Neural progenitor cell (in vitro differentiated cells): ENCODE measurements around the gene CHMP6. TPM values are rescaled to one million over a fixed set of nuclear protein-coding genes. Genes with fewer than 3 reads are reported as not detected.
A peak's percentile ranks its signal among the peaks of the same experiment; 100 is the strongest.

ENCODE experiments used
- DNase-seq: peaks from one replicate; pipeline ENCODE4 v3.0.0-alpha.2; 2016; ENCODE audit warnings: low spot score
- H2AFZ ChIP-seq: fragments of 200-600 bp; sonication (generic); replicated peaks from 2 replicates; pipeline ENCODE4 v1.6.1; 2016; ENCODE audit warnings: antibody characterized with exemption
- H3F3A ChIP-seq: fragments of 200-600 bp; sonication (generic); 2 replicates; pipeline ENCODE4 v1.6.1; 2016; ENCODE audit warnings: antibody characterized with exemption, low read depth
- H3K27ac ChIP-seq: fragments of 200-600 bp; sonication (generic); 2 replicates; pipeline ENCODE4 v1.5.1; 2016; ENCODE audit warnings: mild to moderate bottlenecking
- H3K27me3 ChIP-seq: fragments of 200-600 bp; sonication (generic); 2 replicates; pipeline ENCODE4 v1.6.1; 2016; ENCODE audit warnings: mild to moderate bottlenecking, moderate library complexity
- H3K36me3 ChIP-seq: fragments of 200-600 bp; sonication (generic); 2 replicates; pipeline ENCODE4 v1.5.1; 2016
- H3K4me1 ChIP-seq: fragments of 200-600 bp; sonication (generic); 2 replicates; pipeline ENCODE4 v1.6.1; 2016; ENCODE audit warnings: mixed run types
- H3K4me2 ChIP-seq: fragments of 200-600 bp; sonication (generic); 2 replicates; pipeline ENCODE4 v1.6.1; 2016
- H3K4me3 ChIP-seq: fragments of 200-600 bp; sonication (generic); 2 replicates; pipeline ENCODE4 v1.5.1; 2016
- H3K79me2 ChIP-seq: fragments of 200-600 bp; sonication (generic); 2 replicates; pipeline ENCODE4 v1.6.1; 2016; ENCODE audit warnings: low read depth
- H3K9ac ChIP-seq: fragments of 200-600 bp; sonication (generic); 2 replicates; pipeline ENCODE4 v1.6.1; 2016
- H3K9me3 ChIP-seq: fragments of 200-600 bp; sonication (generic); 2 replicates; pipeline ENCODE4 v1.5.1; 2016; ENCODE audit warnings: low read depth
- H4K20me1 ChIP-seq: fragments of 200-600 bp; sonication (generic); 2 replicates; pipeline ENCODE4 v1.6.1; 2016; ENCODE audit warnings: low read depth
- H3K27ac Mint-ChIP-seq: 3 replicates; pipeline ENCODE4 v1.8.0; 2021; ENCODE audit warnings: mixed read lengths
- H3K27me3 Mint-ChIP-seq: 2 replicates; pipeline ENCODE4 v1.8.0; 2022; ENCODE audit warnings: low read depth, mild to moderate bottlenecking, inconsistent platforms, moderate library complexity, mixed read lengths; ENCODE audit not compliant: insufficient read depth
- H3K36me3 Mint-ChIP-seq: 3 replicates; pipeline ENCODE4 v1.8.0; 2021; ENCODE audit warnings: mixed read lengths
- H3K4me1 Mint-ChIP-seq: 3 replicates; pipeline ENCODE4 v1.8.0; 2021; ENCODE audit warnings: mixed read lengths
- H3K4me3 Mint-ChIP-seq: 3 replicates; pipeline ENCODE4 v1.8.0; 2021; ENCODE audit warnings: mild to moderate bottlenecking, moderate library complexity, mixed read lengths
- H3K9me3 Mint-ChIP-seq: 3 replicates; pipeline ENCODE4 v1.8.0; 2020; ENCODE audit warnings: mixed read lengths
- EZH2 ChIP-seq: fragments of 200-600 bp; sonication (generic); IDR thresholded peaks from 2 replicates; pipeline ENCODE4 v1.6.1; 2017; ENCODE audit warnings: antibody characterized with exemption, mild to moderate bottlenecking, moderate library complexity
- EZH2phosphoT487 ChIP-seq: fragments of 200-600 bp; sonication (generic); IDR thresholded peaks from 2 replicates; pipeline ENCODE4 v1.6.1; 2017; ENCODE audit warnings: antibody characterized with exemption
- total RNA-seq: library from RNA; depleted of rRNA; stranded (reverse); fragments of >200 nt; gene quantifications from 2 replicates; pipeline ENCODE4 v1.2.3, GENCODE V29; 2015; ENCODE audit warnings: low replicate concordance
- TF ChIP-seq, protein P1 (sequence below): fragments of 200-600 bp; sonication (generic); IDR thresholded peaks from 2 replicates; pipeline ENCODE4 v1.5.1; 2017; ENCODE audit warnings: antibody characterized with exemption, mild to moderate bottlenecking

CHMP6 gene
- total RNA-seq, 1 donor from 2014 or later = 11.5 TPM

DNA sequence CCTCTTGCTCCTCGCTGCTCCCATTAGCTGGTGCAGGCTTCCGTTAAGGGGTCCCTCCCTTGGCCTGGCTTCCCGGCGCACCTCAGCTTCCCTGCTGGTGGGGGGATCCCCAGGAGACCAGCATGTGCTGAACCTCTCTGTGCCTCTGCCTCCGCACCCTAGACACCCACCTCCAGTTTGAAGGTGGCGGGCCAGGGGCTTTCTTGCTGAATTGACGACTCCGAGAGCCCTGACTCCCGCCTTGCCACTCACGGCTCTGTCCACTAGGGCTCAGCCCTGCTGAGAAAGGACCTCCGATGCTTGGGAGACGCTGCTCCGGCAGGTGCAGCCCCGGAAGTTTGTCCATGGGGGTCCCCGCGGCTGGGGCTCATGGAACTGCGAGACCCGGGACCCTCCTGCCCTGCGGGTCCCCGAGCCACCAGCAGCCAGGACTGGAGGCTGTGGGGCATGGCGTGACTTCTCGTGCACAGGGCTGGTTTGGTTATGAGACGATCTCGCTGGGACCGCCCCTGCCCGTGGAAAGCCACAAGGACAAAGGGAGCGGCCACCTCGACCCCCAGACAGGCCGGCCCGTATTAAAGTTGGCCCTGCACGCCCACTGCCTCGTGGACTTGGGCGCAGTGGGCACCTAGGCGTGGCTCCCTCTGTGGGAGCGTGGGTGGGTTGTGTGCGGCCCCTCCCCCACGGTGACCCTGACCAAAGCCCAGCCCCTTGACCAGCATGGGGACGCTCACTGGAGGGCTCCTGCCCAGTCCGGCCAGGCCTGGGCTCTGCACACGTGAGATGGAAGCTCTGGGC, 8.1 kb downstream of the CHMP6 start:
- peaks cover 1% of the 10 kb centered on the region for H3K9me3 Mint-ChIP-seq
- H3K36me3 Mint-ChIP-seq = peaks cover 5% of the 10 kb centered on the region
- peaks cover 8% of the 10 kb centered on the region for H3K4me1 ChIP-seq
- H4K20me1 ChIP-seq = peaks cover 6% of the 10 kb centered on the region
- H3K4me3 ChIP-seq = no peak overlapping the region
- no peak overlapping the region for H3K4me2 ChIP-seq
- H3K27me3 Mint-ChIP-seq = peaks cover 13% of the 10 kb centered on the region
- DNase-seq = no peak
- no peak overlapping the region for H3K27ac Mint-ChIP-seq
- peaks cover 17% of the 10 kb centered on the region for H3F3A ChIP-seq
- H3K9me3 ChIP-seq = no peaks in the 10 kb centered on the region
- H2AFZ ChIP-seq = no peak overlapping the region
- no peak overlapping the region for H3K9ac ChIP-seq
- no peaks in the 10 kb centered on the region for H3K36me3 ChIP-seq
- no peak overlapping the region for H3K4me3 Mint-ChIP-seq
- TF ChIP-seq EZH2 (no peak), EZH2phosphoT487 (no peak)
- TF ChIP-seq, protein P1, sequence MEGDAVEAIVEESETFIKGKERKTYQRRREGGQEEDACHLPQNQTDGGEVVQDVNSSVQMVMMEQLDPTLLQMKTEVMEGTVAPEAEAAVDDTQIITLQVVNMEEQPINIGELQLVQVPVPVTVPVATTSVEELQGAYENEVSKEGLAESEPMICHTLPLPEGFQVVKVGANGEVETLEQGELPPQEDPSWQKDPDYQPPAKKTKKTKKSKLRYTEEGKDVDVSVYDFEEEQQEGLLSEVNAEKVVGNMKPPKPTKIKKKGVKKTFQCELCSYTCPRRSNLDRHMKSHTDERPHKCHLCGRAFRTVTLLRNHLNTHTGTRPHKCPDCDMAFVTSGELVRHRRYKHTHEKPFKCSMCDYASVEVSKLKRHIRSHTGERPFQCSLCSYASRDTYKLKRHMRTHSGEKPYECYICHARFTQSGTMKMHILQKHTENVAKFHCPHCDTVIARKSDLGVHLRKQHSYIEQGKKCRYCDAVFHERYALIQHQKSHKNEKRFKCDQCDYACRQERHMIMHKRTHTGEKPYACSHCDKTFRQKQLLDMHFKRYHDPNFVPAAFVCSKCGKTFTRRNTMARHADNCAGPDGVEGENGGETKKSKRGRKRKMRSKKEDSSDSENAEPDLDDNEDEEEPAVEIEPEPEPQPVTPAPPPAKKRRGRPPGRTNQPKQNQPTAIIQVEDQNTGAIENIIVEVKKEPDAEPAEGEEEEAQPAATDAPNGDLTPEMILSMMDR = no peak
- no peaks in the 10 kb centered on the region for H3K79me2 ChIP-seq
- H3K27me3 ChIP-seq = peaks cover 30% of the 10 kb centered on the region
- no peak overlapping the region for H3K27ac ChIP-seq
- peaks cover 21% of the 10 kb centered on the region for H3K4me1 Mint-ChIP-seq

DNA sequence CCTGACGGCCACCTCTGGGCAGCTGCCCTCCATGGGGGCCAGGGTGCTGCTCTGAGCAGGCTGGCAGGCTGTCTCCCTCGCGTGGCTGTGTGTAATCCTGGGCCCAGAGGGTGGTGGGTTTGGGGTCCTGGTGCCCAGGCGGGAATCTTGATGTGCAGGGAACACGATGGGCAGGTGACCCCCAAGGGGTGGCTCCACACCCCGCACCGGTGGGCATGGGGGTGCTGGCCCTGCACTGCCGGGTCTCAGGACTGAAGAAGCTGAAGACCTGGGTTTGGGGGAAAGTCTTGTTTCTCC, 8.6 kb downstream of the CHMP6 start:
- peaks cover 19% of the 10 kb centered on the region for H3F3A ChIP-seq

DNA sequence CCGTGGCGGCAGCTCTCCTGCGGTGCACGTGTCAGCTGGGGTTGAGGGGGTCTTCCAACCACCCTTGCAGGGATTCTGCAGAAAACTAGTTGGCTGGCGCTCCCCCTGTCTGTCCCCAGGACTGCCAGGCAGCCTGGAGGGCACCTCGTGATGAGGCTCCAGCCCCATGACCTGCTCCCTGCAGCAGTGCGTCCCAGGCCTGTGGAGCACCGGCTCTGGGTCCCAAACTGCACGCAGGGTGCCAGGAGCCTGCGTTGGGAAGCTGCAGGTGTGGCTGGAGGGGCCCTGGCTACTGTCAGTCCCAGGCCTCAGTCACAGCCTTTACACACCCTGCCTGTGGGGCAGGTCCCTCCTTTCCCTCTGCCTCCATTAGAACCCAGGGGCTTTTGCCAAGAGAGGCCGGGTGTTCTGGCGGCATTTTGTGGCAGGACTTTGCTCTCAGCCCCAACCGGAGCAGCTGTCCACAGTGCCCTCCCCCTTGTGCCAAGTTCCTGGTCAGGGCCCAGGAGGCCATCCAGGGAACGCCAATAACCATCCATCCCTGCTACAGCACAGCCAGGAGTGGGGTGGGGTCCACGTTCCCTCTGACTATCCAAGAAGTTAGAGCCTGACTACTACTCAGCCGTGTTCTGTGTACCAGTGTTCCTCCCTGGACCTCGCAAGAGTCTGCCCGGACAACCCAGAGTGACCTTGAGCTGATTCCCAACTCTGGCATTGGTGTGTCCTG, 9.2 kb downstream of the CHMP6 start:
- Histone ChIP-seq H3K79me2 (no peaks in the 10 kb centered on the region), H3K27ac (no peak overlapping the region), H3F3A (peaks cover 19% of the 10 kb centered on the region), H3K4me2 (no peak overlapping the region), H3K9me3 (no peaks in the 10 kb centered on the region), H3K4me3 (no peak overlapping the region), H3K27me3 (peaks cover 40% of the 10 kb centered on the region), H3K4me1 (peaks cover 8% of the 10 kb centered on the region), H2AFZ (no peak overlapping the region), H3K36me3 (no peaks in the 10 kb centered on the region), H3K9ac (no peak overlapping the region), H4K20me1 (peaks cover 6% of the 10 kb centered on the region)
- Mint-ChIP-seq H3K4me1 (peaks cover 23% of the 10 kb centered on the region), H3K27ac (no peak overlapping the region), H3K36me3 (peaks cover 4% of the 10 kb centered on the region), H3K4me3 (no peak overlapping the region), H3K9me3 (peaks cover 3% of the 10 kb centered on the region), H3K27me3 (peaks cover 13% of the 10 kb centered on the region)
- DNase-seq = no peak
- TF ChIP-seq EZH2phosphoT487 (no peak), EZH2 (no peak)
- TF ChIP-seq, protein P1 = no peak

More for the DNA sequence above, 8.6 kb downstream of the CHMP6 start:
- no peak for DNase-seq
- no peak overlapping the region for H3K4me2 ChIP-seq
- Mint-ChIP-seq H3K4me3 (no peak overlapping the region), H3K27me3 (peaks cover 15% of the 10 kb centered on the region), H3K4me1 (peaks cover 23% of the 10 kb centered on the region), H3K27ac (no peak overlapping the region), H3K9me3 (peaks cover 3% of the 10 kb centered on the region), H3K36me3 (peaks cover 5% of the 10 kb centered on the region)
- peaks cover 6% of the 10 kb centered on the region for H4K20me1 ChIP-seq
- H3K4me3 ChIP-seq = no peak overlapping the region
- no peak overlapping the region for H2AFZ ChIP-seq
- no peak overlapping the region for H3K27ac ChIP-seq
- H3K4me1 ChIP-seq = peaks cover 8% of the 10 kb centered on the region
- H3K9ac ChIP-seq = no peak overlapping the region
- no peaks in the 10 kb centered on the region for H3K36me3 ChIP-seq
- no peaks in the 10 kb centered on the region for H3K79me2 ChIP-seq
- no peaks in the 10 kb centered on the region for H3K9me3 ChIP-seq
- no peak for TF ChIP-seq EZH2
- no peak for TF ChIP-seq EZH2phosphoT487
- H3K27me3 ChIP-seq = peaks cover 35% of the 10 kb centered on the region

DNA sequence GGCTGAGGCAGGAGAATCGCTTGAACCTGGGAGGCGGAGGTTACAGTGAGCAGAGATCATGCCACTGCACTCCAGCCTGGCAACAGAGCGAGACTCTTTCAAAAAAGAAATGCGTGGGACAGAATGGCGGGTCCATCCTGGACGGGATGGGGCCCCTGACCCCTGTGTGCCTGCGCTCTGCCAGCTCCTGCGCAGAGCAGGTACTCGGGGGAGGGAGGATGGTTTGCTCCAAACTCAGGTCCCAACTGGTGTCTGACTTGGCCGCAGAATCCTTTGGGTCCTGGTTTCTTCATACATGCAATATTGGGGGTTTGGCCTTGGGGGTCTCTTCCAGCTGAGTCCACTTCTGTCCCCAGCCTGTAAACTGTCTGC, 10.4 kb downstream of the CHMP6 start:
- DNase-seq = no peak
- Mint-ChIP-seq H3K27ac (no peak overlapping the region), H3K4me1 (peaks cover 25% of the 10 kb centered on the region), H3K36me3 (peaks cover 4% of the 10 kb centered on the region), H3K27me3 (peaks cover 13% of the 10 kb centered on the region), H3K9me3 (peaks cover 3% of the 10 kb centered on the region), H3K4me3 (peak overlapping the region; percentile 78)
- H2AFZ ChIP-seq = no peak overlapping the region
- H3F3A ChIP-seq = peaks cover 19% of the 10 kb centered on the region
- peaks cover 8% of the 10 kb centered on the region for H3K4me1 ChIP-seq
- peaks cover 52% of the 10 kb centered on the region for H3K27me3 ChIP-seq
- H3K4me2 ChIP-seq = no peak overlapping the region
- H3K36me3 ChIP-seq = no peaks in the 10 kb centered on the region
- H3K27ac ChIP-seq = no peak overlapping the region
- no peak overlapping the region for H3K9ac ChIP-seq
- TF ChIP-seq EZH2phosphoT487 (no peak), EZH2 (no peak)
- TF ChIP-seq, protein P1 = no peak
- H3K9me3 ChIP-seq = no peaks in the 10 kb centered on the region
- H3K4me3 ChIP-seq = no peak overlapping the region
- peaks cover 6% of the 10 kb centered on the region for H4K20me1 ChIP-seq
- no peaks in the 10 kb centered on the region for H3K79me2 ChIP-seq
